Measurements from ENCODE around the gene CCDC148.

GRCh38 chr2:158130832-158131473 lies 325.6 kb downstream of the CCDC148 start:
- TF ChIP-seq POLR2A (IDR thresholded peaks at IDR 0.05) (no peak), CTCF (IDR thresholded peaks at IDR 0.05) (no peak)
